ENCODE measurements around the gene MBD1.
"Not testable (repeated sequence)": the region's sequence is repeated elsewhere in the genome, so short reads cannot be mapped to it uniquely, and the experiment has no call there.

Gene MBD1

GRCh38 chr18:50281295-50281971 lies at the start of gene MBD1:
MBD1 (minus strand) TSS chr18:50281523; CDS start chr18:50279992, 1,531 bp downstream.
- peak; percentile 99 for DNase-seq

- no peak for DNase-seq
Observed at GRCh38 chr18:50330176-50330575, 48.9 kb upstream of the MBD1 start.

- no peak for DNase-seq
Observed at GRCh38 chr18:50327983-50328382, 46.7 kb upstream of the MBD1 start.

- DNase-seq, result no peak
Observed at GRCh38 chr18:50320719-50321118, 39.4 kb upstream of the MBD1 start.

GRCh38 chr18:50315100-50315871 lies 34.0 kb upstream of the MBD1 start:
- no peak for DNase-seq

GRCh38 chr18:50313873-50314460 lies 32.6 kb upstream of the MBD1 start:
- DNase-seq, result no peak

- no peak for DNase-seq
Observed at GRCh38 chr18:50313031-50313607, 31.8 kb upstream of the MBD1 start.

GRCh38 chr18:50312296-50313030 lies 31.1 kb upstream of the MBD1 start:
- no peak for DNase-seq

- no peak for DNase-seq
Observed at GRCh38 chr18:50311650-50312049, 30.3 kb upstream of the MBD1 start.

- DNase-seq, result no peak
Observed at GRCh38 chr18:50310080-50310479, 28.8 kb upstream of the MBD1 start.

GRCh38 chr18:50308851-50309250 lies 27.5 kb upstream of the MBD1 start:
- not testable (repeated sequence) for DNase-seq

- DNase-seq, result peak; percentile 91
Observed at GRCh38 chr18:50307738-50308470, 26.6 kb upstream of the MBD1 start.

- DNase-seq, result no peak
Observed at GRCh38 chr18:50307400-50307737, 26.0 kb upstream of the MBD1 start.

GRCh38 chr18:50306944-50307343 lies 25.6 kb upstream of the MBD1 start:
- DNase-seq, result no peak

GRCh38 chr18:50301074-50301473 lies 19.8 kb upstream of the MBD1 start:
- DNase-seq, result no peak

- no peak for DNase-seq
Observed at GRCh38 chr18:50299626-50300388, 18.5 kb upstream of the MBD1 start.

- DNase-seq, result no peak
Observed at GRCh38 chr18:50298443-50299284, 17.3 kb upstream of the MBD1 start.

GRCh38 chr18:50297621-50298442 lies 16.5 kb upstream of the MBD1 start:
- peak; percentile 51 for DNase-seq

GRCh38 chr18:50293039-50293438 lies 11.7 kb upstream of the MBD1 start:
- DNase-seq, result no peak

- DNase-seq, result no peak
Observed at GRCh38 chr18:50289108-50289443, 7.8 kb upstream of the MBD1 start.
